GM21528 (cell line): ENCODE measurements around the gene RTP3.

Source experiments
- ATAC-seq: cut with Tn5 transposase; IDR thresholded peaks from one replicate; pipeline ENCODE4 v1.9.1; 2021; ENCODE audit warnings: mild to moderate bottlenecking, moderate library complexity; ENCODE audit not compliant: unreplicated experiment, low FRiP score

The RTP3 gene

DNA sequence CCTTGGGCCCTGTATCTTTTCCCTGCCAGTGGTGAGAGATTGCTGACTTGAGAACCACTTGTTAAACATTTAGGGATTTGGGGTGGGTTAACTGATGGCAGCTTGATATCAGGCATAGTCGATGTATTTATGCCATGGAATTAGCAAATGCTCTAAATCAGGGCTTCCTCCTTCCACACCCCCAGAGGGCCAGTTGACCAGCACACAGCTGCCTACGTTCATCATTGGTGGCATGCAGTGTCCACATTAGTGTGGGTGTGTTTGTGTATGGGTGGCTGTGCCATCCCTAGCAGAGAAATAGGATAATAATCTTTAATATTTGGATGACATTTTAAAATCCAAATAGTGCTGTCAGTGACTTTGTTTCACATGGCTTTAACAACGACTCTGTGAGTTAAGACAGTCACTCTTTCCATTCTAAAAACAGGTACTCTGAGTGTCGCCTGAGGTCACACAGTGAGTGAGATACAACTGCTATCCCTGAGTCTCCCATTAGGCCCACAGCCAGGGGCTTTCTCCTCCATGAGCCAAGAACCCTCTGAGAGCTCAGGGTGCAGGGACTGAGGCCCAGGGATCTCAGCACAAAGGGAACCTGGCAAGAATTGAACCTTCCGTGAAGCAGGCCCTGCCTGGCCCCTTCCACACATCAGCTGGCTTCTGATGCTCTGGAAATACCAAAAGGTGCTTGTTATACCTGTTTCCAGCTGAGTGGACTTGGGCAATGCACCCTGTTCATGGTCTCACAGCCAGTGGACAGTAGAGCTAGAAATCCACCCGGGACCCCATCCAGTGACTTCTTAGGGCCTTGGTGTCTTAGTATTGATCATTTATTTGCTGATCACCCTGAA lies 28.8 kb upstream of the RTP3 start:
- ATAC-seq: no peak

DNA sequence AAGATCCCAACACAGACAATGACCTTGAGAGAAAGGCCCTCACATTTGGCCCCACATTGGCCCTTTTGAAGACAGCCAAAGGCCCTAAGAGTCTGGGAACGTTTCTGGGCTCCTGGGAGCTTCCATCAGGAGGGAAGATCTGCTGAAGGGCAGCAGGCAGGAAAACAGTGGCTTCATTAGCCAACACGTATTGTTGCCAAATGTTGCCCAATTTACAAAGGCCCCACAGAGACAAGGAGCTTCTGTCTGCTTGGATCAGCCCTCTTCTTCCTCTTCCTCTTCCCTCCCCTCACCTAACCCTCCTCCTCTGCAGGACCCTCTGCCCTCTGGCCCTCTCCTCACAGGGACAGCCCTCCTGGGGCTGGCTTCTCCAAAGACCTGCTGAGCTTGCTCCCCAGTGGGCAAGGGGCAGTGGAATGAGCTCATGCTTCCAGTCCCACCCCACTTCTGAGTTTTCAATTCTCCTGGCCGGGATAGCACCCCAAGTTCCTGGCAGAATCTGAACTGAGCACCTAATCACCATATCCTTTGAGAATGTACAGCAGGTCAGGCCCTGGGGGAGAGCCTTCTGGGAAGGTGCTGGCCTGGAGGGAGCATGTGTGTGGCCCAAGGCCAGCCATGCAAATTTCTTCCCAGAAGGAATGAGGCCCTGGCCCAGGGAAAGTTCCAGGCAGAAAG lies 28.0 kb upstream of the RTP3 start:
- ATAC-seq: no peak

DNA sequence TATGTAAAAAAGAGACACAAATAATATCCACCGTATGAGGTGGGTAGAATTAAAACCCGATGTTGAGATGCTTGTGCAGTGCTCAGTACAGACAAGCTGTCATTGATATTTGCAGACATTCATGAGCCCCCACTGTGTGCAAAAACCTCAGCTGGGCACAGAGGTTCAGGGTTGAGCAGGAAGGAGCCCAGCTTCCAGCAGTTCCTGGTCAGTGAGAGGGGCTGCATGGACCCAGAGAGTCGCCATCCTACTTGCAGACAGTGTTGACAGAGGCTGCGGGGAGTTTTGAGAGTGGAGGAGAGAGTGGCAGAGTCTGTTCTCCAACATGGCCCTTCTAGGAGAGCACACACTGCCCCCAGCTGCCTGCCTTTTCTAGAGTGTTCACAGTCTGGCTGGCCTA lies 26.9 kb upstream of the RTP3 start:
- ATAC-seq: no peak

DNA sequence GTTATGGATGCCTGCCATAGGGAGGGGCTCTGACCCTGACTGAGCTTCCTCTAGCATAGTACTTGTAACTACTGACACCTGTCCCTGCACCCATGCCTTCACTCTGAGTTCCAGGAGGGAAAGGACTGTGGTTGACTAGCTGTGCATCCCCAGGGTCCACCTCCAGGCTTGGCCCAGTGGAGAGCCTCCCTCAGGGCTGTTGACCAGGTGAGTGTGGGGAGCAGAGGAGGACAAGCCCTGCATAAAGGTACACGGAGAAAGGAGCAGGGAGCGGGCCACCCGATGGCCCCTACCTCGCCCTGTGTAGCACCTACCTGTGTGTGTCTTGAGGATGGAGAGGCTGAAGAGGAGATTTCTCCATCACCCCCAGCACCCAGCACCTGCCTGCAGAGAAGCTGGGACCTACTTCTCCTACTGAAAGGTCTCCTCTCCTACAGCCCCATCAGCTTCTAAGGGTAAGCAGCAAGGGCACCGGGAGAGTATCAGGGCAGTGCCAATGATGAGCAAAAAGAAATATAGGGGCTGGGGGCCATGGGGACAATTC lies 26.3 kb upstream of the RTP3 start:
- no peak for ATAC-seq

DNA sequence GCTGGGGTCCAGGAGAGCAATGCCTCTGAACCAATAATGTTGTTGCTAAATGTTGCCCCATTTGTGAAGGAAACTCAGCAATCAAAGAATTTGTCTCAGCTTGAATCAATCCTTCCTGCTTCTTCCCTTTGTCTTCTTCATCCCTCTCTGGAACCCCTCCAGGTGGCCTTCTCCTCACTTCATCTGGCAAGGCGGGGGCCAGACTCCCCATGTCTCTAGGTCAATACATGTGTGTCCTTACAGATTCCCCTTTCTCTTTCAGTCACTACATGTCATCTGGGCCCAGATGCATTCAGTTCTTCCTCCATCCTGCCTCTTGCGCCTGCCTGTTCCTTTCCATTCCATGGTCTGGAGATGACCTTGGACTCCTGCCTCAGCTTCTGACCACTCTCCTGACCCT lies 25.0 kb upstream of the RTP3 start:
- no peak for ATAC-seq

DNA sequence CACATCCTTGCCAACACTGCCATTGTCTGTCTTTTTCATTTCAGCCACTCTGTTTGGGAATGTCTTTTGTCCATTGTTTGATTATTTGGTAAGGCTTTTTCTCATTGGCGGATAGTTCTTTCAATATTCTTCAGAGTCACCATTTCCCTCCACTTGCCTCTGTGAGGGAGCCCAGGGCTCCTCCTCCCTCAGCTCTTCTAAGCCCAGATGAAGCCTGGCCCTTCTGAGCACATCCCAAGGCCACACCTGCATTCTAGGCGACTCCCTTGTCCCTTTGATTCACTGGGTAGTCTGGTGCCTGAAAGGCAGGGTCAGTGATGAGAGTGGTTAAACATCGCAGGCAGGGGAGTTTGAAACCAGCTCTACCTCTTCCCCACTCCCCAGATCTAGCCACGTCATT lies 20.6 kb upstream of the RTP3 start:
- no peak for ATAC-seq

DNA sequence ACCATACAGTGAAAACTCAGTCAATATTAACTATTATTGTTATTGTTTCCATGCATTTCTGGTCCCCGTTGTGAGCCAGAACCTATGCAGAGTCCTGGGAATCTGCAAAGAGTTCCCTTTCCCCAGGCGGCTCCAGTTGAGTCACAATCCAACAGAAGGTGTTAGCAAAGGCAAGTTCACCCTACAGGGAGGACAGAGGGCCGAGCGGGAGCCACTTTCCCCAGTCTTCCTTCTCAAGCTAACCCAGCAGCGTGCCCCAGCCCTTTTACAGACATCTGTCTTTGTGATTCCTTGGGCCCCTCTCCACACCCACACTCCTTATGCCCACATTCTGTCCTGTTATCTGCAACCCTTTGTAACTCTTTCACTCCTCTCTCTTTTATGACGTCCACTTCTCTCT lies 20.0 kb upstream of the RTP3 start:
- ATAC-seq: no peak

DNA sequence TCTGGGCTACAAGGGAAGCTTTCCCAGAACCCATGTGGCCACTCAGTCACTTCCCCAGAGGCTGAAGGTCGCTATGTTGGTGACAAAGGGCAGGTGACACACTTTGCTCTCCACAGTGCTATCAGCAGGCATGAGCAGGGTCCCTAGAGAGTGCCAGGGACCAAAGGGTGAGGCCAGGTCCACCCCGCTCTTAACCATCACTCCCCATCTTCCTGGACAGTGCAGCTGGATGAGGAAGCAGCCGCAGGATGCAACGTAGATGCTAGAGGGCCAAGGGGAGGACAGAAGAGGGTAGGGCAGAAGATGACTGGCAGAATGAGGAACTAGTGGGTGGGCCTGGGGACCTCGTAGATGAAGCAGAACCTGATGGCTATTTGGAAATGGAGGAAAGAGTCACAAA lies 19.4 kb upstream of the RTP3 start:
- no peak for ATAC-seq

DNA sequence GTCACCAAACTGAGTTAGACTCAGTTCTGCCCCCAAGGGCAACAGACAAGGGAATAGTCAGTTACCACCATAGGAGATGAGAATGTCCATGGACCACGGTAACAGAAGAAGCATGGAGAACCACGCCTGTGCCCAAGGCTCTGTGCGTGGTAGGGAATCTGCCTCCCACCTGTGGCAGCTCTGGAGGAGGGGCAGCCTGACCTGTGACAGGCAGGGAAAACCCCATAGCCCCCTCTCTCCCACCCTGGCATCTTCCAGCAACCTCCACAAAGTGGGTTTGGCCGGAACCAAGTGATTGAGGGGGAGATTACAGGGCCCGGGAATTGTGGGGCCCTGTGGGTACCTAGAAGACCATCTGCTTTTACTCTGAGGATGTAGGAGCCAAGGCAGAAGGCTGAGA lies 18.8 kb upstream of the RTP3 start:
- ATAC-seq: no peak

DNA sequence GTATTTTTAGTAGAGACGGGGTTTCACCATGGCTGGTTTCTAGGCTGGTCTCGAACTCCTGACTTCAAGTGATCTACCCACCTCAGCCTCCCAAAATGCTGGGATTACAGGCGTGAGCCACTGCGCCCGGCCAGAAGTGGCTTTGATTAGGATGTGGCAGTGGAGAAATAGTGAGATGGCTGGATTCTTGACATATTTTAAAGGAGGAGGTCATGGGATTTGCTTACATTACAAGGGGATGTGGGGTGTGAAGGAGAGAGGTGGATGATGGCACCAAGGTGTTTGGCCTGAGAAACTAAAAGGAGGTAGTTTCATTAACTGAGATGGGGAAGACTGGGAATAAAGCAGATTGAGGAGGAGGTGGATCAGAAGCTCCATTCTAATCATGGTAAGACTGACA lies 18.1 kb upstream of the RTP3 start:
- no peak for ATAC-seq

DNA sequence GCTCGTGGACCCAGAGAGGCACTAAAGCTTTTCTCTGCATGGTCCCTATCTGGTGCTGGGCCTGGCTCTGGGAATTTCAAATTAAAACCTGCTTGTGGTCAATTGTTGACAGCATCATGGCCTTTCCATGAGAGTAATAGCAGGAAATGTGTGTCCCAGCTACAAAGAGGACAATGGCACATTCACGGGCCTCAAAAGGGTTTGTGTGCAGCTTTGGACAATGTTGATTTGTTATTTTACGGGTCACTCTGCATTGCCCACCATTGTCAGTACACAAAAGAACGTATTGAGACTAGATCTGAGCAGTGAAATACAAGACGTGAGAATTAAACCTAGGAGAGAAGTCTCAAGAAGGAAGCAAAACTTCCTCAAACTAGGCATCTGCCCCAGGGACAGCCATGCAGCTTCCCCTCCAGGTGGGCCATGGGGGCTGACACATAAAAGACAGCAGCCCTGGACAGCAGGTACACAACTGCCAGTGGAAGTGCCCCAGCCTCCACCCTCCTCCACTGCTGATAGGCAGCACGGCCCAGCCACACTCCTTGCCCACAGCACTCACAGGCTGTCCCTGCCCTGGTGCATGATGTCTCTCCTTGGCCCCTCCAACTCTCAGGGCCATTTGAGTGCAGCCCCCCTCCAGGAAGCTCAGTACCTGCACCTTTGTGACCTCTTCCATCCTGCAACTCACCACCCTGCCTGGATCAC lies 17.1 kb upstream of the RTP3 start:
- ATAC-seq: no peak

DNA sequence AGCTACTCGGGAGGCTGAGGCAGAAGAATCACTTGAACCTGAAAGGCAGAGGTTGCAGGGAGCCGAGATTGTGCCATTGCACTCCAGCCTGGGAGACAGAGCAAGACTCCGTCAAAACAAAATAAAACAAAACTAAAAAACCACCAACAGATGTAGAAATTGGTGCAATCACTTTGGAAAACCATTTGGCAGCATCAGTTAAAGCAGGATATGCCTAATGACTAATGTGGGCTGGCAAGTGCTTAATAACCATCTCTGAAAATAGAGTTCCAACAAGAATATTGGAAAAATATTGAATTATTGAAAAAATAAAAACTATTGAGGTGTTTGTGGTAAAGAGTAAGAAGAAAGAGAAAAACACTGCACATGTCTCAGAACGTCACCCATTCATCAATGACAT lies 16.1 kb upstream of the RTP3 start:
- ATAC-seq: no peak

DNA sequence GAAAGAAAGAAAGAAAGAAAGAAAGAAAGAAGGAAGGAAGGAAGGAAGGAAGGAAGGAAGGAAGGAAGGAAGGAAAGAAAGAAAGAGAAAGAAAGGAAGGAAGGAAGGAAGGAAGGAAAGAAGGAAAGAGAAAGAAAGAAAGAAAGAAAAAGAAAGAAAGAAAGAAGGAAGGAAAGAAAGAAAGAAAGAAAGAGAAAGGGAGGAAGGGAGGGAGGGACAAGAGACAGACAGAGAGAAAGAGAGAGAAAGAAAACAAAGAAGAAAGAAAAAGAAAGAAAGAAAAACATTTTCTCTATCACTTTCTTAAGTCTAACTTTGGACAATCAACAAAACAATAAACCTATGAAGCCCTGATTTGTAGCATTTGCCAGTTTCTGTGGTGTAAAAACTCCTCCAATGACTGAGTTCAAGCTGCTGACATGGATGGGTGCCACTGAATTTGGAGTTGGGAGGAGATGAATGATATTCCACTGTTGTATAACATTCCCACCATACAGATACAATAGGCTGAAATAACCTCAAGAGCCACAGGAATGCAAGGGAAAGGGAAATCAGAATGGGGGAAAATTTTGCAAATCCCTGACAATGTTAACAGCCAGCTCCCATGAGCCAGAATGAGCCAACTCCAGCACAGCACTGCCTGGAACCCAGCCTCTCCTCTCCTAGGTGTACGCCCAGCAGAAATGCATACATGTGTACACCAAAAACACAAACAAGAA lies 15.0 kb upstream of the RTP3 start:
- no peak for ATAC-seq

DNA sequence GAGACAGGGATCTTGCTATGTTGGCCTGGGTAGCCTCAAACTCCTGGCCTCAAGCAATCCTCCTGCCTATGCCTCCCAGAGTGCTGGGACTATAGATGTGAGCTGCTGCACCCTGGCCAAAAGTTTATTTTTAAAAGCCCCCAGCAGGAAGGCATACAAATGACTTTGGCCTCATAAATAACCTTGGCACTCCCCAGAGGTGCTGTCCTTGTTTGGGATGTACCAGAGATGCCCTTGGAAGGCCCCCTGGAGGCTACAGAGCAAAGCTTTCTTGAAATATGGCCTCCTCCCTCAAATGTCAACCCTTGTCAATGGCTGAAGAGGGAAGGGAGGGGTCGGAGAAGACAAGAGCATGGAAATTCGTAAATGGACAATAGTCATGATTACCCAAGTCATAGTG lies 14.0 kb upstream of the RTP3 start:
- no peak for ATAC-seq

DNA sequence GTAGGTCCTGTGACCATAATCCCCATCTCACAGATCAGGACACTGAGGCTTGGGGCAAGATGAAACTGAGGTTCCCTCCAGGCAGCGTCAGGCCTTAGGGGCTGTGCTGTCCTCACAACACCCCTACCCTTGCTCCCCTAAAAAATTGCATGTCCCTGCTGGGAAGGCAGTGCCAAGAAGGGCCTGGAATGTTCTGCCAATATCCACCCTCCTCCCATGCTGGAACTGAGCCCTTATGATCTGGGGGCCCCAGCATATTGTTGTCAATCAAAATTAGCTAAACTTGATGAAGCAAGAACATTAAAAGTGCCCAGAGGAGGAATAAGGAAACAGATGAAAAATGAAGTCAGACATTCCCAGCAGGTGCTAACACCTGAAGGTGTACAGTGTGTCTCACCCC lies 13.4 kb upstream of the RTP3 start:
- no peak for ATAC-seq

DNA sequence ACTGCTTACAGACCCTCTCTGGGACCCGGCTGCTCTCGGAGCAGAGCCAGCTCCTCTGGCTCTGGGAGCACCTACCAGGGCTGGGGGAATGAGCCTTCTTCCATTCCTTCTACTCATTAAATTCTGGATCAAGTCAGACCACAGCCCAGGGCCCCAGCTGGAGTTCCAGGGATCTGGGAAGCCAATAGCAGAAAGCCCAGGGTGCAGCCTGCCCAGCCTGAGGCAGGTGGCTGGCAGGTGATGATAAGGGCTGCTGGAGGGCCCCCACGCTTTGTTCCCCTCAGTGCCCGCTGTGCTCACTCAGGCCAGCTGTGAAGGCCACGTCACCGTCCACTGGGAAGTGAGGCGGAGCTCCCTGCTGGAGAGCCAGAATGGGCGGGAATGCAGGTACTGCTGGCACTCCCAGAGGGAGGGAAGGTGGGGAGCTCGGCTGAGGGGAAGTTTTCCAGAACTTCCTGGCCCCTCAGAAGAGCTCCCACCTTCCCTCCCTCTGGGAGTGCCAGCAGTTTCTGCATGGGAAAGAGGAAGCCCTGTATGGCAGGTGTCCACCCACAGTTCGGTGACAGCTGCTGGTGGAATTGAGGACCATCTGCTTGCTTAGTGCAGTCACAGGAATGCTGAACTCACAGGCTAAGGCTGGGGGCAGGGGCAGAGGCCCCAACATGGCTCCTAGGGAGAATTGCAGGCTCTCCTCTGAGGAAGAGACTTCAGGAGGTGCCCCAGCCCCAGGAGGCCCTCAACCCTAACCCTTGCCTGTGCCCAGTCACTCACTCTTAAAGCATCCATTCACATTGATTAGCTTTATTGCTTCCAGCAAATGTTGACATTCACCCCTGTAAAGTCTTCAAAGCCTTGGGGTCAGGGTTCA lies 12.6 kb upstream of the RTP3 start:
- no peak for ATAC-seq

DNA sequence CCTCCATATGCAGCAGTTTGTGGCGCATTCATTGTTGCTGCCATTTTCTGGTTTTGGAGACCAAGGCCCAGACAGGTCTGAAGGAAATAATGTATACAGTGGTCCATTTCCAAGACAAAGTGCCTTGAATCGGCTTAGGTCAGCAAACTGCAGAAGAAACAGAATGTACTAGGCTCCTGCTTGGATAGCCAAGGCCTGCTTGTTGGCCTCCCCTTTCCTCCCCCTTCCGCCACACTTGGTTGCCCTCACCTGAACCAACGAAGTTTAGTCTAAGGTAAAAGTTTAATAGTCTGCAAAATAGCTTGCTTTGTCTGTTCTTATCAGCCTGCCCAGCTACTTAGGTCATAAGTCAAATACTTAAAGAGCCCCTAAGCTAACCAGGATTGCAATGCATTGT lies 12.0 kb upstream of the RTP3 start:
- ATAC-seq: no peak

DNA sequence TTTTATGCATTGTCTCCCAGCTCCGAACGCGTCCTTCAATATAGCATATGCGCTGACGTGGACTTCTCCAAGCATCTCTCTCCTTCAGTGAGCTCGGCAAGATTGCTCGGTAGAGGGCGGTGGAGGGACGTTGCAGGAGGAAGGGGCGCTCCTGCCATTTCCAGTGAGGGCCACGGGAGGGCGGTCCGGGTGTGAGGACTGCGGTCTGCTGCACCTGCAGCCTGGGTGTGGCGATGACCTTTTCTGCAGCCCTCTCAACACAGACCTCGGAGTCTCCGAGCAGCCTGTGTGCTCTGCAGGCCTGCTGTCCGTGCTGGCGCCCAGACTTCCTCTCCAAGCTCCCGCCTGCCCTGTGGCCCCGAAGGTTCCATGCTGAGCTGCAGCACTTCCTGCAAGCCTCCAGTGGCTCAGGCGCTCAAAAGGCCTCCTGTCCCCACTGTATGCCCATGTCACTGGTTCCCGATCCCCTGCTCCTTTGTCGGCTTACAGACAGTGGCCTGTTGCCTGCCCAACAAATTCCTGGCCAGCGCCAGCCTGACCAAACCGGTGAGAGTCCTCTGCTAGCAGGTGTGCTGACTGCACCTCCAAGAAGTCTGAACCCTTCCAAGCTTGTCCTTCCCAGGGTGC lies 8.9 kb upstream of the RTP3 start:
- peak; percentile 87 for ATAC-seq

DNA sequence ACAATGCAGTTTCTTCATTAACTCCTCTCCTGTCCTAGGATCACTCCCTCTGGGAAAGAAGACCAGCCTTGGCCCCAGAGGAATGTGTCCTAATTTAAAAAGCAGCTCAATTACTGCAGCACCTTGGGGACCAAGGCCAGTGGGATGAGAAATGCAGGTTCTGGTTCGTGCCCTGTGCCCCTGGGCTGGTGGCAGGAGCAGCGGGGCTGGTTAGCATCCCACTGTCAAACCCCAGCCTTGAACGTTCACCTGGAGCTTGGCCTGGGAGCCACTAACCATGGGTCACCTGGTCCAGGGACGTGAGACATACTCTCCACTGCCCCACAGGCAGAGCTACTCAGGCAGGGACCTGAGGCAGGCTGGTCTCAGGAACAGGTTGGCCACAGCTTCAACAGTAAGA lies 8.4 kb upstream of the RTP3 start:
- ATAC-seq: no peak
